A549 treated with RU486 at 1 μM for 4 hours (cell line): Measurements from ENCODE around the gene OR13D1. TPM values are rescaled to one million over a fixed set of nuclear protein-coding genes. Genes with fewer than 3 reads are reported as not detected.

ENCODE experiments used
- total RNA-seq: library from RNA; stranded (reverse); fragments of 200-300 nt; extraction: Qiagen RNA extraction; gene quantifications from 5 replicates; pipeline ENCODE4 v1.2.3, GENCODE V29; 2022; ENCODE audit warnings: low read depth

OR13D1 gene, protein sequence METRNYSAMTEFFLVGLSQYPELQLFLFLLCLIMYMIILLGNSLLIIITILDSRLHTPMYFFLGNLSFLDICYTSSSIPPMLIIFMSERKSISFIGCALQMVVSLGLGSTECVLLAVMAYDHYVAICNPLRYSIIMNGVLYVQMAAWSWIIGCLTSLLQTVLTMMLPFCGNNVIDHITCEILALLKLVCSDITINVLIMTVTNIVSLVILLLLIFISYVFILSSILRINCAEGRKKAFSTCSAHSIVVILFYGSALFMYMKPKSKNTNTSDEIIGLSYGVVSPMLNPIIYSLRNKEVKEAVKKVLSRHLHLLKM
- not detected in 5 replicates for total RNA-seq

DNA sequence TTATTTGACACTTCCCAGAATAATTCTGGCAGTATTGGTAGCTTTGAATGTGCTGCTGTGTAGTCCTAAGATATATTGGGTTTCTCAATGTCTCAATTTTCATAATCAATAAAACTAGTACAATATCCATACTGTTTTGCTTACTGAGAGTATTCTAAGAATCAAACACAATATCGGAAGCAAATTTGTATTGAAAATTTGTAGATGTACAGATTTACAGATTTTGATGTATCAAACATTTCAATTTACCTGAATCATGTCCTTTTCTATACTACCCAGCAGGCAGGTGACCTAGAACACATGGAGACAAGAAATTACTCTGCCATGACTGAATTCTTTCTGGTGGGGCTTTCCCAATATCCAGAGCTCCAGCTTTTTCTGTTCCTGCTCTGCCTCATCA, at the start of gene OR13D1:
OR13D1 (plus strand) TSS at position 301 of the 400 bp plus-strand sequence; CDS start at position 301, 0 bp downstream.

Other genes starting within 250 kb of the OR13D1 start
- gene OR13F1, start 190.3 kb upstream of the OR13D1 start, total RNA-seq = not detected in 5 replicates
- not detected in 5 replicates for gene OR13C4, start 167.3 kb upstream of the OR13D1 start, total RNA-seq
- gene OR13C3, start 157.7 kb upstream of the OR13D1 start, total RNA-seq = not detected in 5 replicates
- not detected in 5 replicates for gene OR13C8, start 125.3 kb upstream of the OR13D1 start, total RNA-seq
- not detected in 5 replicates for gene OR13C5, start 95.1 kb upstream of the OR13D1 start, total RNA-seq
- gene OR13C2, start 88.9 kb upstream of the OR13D1 start, total RNA-seq = not detected in 5 replicates
- not detected in 5 replicates for gene OR13C9, start 76.3 kb upstream of the OR13D1 start, total RNA-seq
- gene NIPSNAP3A, start 53.2 kb downstream of the OR13D1 start, total RNA-seq = 6.5 to 15.4 TPM (median 13.4 TPM) in 5 replicates
- gene NIPSNAP3B, start 69.6 kb downstream of the OR13D1 start, total RNA-seq = 0.24 to 0.74 TPM (median 0.73 TPM) in 5 replicates
- 4.2 to 6.8 TPM (median 6.4 TPM) in 5 replicates for gene ABCA1, start 233.6 kb downstream of the OR13D1 start, total RNA-seq